NB4 (cell line): ENCODE results near the gene SLC25A21.

Experiments
- DNase-seq: peaks from one replicate; pipeline ENCODE4 v3.0.0; 2010; ENCODE audit warnings: low read depth
- H3K4me3 ChIP-seq: one replicate; pipeline ENCODE4 v1.5.1; 2011; ENCODE audit warnings: mild to moderate bottlenecking, low read depth, low read length, moderate library complexity
- MYC ChIP-seq: IDR thresholded peaks from 2 replicates; pipeline ENCODE4 v1.6.1; 2011; ENCODE audit warnings: low read depth, low read length
- POLR2A ChIP-seq: IDR thresholded peaks from 2 replicates; pipeline ENCODE4 v1.6.1; 2011; ENCODE audit warnings: mild to moderate bottlenecking; ENCODE audit not compliant: insufficient read length; ENCODE audit errors: extremely low read depth
- TF ChIP-seq, protein P1 (sequence below): IDR thresholded peaks from one replicate; pipeline ENCODE4 v1.5.1; 2012; ENCODE audit warnings: low read depth, low read length
- TF ChIP-seq, protein P2 (sequence below): IDR thresholded peaks from 2 replicates; pipeline ENCODE4 v1.6.1; 2011; ENCODE audit warnings: low read depth, low read length

Gene SLC25A21

DNA sequence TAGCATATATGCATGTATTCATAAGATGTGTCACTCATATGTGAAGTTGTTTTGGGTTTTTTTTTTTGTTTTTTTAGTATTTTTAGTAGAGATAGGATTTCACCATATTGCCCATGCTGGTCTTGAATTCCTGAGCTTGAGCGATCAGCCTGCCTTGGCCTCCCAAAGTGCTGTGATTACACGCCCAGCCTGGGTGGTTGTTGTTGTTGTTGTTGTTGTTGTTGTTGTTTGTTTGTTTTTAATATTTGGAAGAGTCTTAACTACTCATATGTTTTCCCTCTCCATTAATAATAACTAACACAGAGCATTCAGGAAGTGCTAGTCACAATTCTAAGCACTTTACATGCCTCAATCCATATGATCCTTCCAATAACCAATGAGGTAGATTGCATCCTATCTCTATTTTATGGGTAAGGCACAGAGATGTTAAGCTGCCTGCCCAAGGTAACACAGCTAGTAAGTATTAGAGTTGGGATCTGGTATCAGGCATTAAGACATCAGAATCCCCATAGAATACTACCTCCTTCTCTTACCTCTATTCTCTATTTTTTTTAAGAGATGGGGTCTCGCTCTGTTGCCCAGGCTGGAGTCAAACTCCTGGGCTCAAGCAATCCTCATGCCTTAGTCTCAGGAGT is 27.6 kb downstream of the SLC25A21 start:
- TF ChIP-seq, protein P1, sequence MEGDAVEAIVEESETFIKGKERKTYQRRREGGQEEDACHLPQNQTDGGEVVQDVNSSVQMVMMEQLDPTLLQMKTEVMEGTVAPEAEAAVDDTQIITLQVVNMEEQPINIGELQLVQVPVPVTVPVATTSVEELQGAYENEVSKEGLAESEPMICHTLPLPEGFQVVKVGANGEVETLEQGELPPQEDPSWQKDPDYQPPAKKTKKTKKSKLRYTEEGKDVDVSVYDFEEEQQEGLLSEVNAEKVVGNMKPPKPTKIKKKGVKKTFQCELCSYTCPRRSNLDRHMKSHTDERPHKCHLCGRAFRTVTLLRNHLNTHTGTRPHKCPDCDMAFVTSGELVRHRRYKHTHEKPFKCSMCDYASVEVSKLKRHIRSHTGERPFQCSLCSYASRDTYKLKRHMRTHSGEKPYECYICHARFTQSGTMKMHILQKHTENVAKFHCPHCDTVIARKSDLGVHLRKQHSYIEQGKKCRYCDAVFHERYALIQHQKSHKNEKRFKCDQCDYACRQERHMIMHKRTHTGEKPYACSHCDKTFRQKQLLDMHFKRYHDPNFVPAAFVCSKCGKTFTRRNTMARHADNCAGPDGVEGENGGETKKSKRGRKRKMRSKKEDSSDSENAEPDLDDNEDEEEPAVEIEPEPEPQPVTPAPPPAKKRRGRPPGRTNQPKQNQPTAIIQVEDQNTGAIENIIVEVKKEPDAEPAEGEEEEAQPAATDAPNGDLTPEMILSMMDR, result no peak
- DNase-seq, result no peak
- H3K4me3 ChIP-seq, result no peak overlapping the region

DNA sequence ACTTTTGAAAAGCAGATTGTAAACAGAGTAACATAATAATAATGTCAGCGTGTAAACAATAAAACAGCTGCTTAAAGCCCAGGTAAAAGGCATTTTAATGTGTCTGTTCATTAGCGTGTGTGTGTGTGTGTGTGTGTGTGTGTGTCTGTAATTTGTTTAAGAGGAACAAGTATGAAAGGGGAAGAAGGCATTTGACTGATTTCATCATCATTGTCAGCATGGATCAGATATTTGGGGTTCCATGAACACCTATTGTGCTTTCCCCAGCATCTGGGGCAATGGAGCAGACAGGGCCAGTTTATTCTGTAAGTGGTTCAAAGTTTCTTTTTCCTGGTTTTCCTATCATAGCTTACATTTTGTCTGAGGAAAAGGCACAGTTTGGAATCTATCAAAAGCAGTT is 28.9 kb downstream of the SLC25A21 start:
- no peak overlapping the region for H3K4me3 ChIP-seq
- TF ChIP-seq MYC (no peak), POLR2A (no peak)
- TF ChIP-seq, protein P1, result no peak
- TF ChIP-seq, protein P2, sequence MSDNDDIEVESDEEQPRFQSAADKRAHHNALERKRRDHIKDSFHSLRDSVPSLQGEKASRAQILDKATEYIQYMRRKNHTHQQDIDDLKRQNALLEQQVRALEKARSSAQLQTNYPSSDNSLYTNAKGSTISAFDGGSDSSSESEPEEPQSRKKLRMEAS, result no peak
- peak; percentile 50 for DNase-seq

DNA sequence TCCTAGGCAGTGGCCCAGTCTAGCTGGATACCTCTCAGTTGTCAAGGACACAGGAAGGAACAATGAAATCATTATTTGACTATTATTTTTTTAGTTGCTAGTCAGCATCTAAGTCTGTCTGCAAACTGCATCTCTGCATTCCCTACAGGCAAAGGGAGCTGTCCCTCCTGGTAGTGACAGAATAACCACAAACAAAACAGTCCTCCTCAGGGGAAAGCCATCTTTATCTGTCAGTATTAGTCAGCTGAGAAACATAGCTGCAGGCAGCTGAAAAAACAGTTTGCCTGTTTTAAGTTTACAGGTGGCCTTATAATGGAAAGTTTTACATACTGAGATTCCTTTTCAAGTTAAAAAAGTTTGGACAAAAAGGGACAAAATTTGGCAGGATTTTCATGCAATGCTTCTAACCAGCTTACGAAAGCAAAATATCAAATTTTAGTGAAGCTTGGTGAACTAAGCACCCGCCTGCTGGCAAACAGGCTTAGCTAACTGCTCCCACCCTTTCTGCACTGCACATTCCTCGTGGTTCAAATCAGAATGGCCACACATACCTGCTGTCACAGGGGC is 29.5 kb downstream of the SLC25A21 start:
- DNase-seq, result peak; percentile 28
- H3K4me3 ChIP-seq, result no peak overlapping the region
- TF ChIP-seq, protein P2, result no peak
- TF ChIP-seq, protein P1, result no peak

DNA sequence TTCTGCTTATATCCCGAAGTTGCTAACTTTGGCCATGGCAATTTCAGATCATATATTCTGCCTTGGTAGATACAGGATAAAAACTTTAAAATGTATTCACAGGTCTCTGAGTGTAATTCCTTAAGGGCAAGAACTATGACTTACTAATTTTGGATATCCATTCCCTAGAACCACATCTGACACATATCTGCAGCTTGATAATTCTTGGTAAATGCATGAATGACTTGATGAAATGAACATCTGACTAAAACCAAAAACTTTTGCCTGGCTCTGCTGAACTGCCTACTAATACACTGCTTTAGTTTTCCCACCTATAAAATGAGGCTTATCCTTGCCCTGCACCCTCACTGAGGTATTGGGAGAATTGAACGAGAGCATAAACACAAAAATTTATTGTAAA is 32.2 kb downstream of the SLC25A21 start:
- TF ChIP-seq, protein P1, result no peak
- TF ChIP-seq POLR2A, result no peak
- no peak for TF ChIP-seq MYC
- DNase-seq, result no peak
- no peak overlapping the region for H3K4me3 ChIP-seq

DNA sequence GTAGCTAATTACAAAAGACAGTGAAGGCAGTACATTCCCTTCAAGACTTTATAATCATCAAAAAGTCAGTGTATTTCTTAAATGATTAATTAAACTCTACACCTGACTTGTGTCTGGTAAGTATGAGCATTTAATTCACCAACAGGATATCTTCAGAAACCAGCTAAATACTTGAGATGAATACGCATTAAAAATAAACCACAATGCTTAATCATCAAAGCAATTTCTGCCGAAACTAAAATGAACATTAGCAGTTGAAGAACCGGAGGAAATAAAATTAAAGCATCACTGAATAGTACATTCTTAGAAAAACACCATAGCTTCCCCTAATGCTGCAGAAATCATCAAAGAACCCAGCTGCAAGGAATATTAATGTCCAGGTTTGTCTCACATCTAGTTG is 32.7 kb downstream of the SLC25A21 start:
- no peak for DNase-seq
- no peak for TF ChIP-seq MYC
- no peak for TF ChIP-seq POLR2A
- TF ChIP-seq, protein P2, result no peak
- TF ChIP-seq, protein P1, result no peak
- no peak overlapping the region for H3K4me3 ChIP-seq

DNA sequence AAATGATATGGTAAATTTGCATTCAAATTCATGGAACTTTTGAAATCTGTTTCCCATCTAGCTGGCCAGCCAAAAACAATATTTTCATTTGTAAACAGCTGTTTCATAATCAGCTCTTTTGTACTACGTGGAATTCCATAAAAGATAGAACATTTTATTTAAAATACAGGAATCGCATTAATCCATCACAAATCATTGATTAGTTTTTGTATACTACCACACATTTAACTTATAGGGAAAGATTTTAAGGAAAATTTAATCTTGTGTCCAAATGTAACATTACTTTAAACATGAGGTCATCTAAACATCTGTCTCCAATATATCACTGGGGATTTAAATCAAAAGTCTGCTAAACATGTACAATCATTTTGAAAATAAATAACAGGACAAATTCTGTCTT is 33.5 kb downstream of the SLC25A21 start:
- no peak for DNase-seq
- H3K4me3 ChIP-seq, result no peak overlapping the region
- TF ChIP-seq, protein P2, result no peak
- TF ChIP-seq POLR2A, result no peak
- no peak for TF ChIP-seq MYC
- TF ChIP-seq, protein P1, result no peak
